ENCODE measurements around the gene CGB5.

CGB5 gene

DNA sequence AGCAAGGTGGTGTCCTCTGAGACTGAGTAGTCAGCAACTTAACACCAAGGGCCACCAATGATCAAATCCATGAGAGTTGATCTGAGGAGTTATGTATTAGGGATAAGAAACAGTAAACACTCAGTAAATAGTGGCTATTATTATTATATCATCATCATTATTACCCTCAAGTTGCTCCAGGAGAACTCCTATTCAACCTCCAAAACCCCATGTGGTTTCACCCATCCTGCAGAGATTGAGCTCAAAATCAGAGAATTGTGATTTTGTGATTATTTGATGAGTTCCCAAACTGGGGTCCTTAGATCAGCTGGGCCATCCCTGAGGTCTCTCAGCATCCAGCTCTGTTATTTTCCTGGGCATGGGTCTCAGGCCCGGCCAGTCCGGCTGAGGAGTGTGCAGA is 17.4 kb downstream of the CGB5 start:
- no peaks in the 10 kb centered on the region for H3K9me3 ChIP-seq (ENCODE audit: control insufficient read depth, insufficient read depth, low read depth, low read length)
- H3K9ac ChIP-seq (ENCODE audit: low read length): no peak overlapping the region
- no peak overlapping the region for H3K4me3 ChIP-seq (ENCODE audit: low read depth, low read length)
- H3K27ac ChIP-seq (ENCODE audit: low read depth, low read length): no peak overlapping the region
- peaks cover 59% of the 10 kb centered on the region for H3K27me3 ChIP-seq (ENCODE audit: control insufficient read depth, insufficient read depth, low read length)
- H3K4me1 ChIP-seq (ENCODE audit: control insufficient read depth, insufficient read depth, low read length): peaks cover 34% of the 10 kb centered on the region
- H3K36me3 ChIP-seq (ENCODE audit: control insufficient read depth, insufficient read depth, low read length): no peaks in the 10 kb centered on the region

DNA sequence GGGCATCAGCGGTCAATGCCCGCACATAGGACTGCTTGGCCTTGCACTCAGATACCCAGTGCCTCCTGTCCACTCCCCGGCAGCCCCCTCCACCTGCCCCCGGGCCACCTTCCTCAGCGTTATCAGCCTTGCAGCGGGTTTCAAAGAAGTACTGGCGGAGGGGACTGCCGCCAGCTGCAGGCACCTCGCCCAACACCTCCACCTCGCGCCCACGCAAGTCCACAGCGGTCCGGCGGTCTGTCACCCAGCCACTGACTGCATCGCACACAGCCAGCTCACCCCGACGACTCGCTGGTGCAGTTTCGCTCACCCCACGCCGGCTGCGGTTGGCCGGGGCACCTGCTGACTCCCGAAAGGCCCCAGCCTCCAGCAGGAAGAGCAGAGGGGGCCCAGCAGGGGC is 17.8 kb downstream of the CGB5 start:
- Histone ChIP-seq H3K4me3 (ENCODE audit: low read depth, low read length) (no peak overlapping the region), H3K9me3 (ENCODE audit: control insufficient read depth, insufficient read depth, low read depth, low read length) (no peaks in the 10 kb centered on the region), H3K36me3 (ENCODE audit: control insufficient read depth, insufficient read depth, low read length) (no peaks in the 10 kb centered on the region), H3K9ac (ENCODE audit: low read length) (no peak overlapping the region), H3K27me3 (ENCODE audit: control insufficient read depth, insufficient read depth, low read length) (peaks cover 59% of the 10 kb centered on the region), H3K4me1 (ENCODE audit: control insufficient read depth, insufficient read depth, low read length) (peaks cover 35% of the 10 kb centered on the region), H3K27ac (ENCODE audit: low read depth, low read length) (no peak overlapping the region)

- Histone ChIP-seq H3K36me3 (ENCODE audit: control insufficient read depth, insufficient read depth, low read length) (no peaks in the 10 kb centered on the region), H3K4me3 (ENCODE audit: low read depth, low read length) (peak overlapping the region; percentile 58), H3K9ac (ENCODE audit: low read length) (no peak overlapping the region), H3K27me3 (ENCODE audit: control insufficient read depth, insufficient read depth, low read length) (peaks cover 59% of the 10 kb centered on the region), H3K4me1 (ENCODE audit: control insufficient read depth, insufficient read depth, low read length) (peaks cover 25% of the 10 kb centered on the region), H3K27ac (ENCODE audit: low read depth, low read length) (no peak overlapping the region), H3K9me3 (ENCODE audit: control insufficient read depth, insufficient read depth, low read depth, low read length) (no peaks in the 10 kb centered on the region)
Observed at GRCh38 chr19:49064029-49064629, 20.5 kb downstream of the CGB5 start.

DNA sequence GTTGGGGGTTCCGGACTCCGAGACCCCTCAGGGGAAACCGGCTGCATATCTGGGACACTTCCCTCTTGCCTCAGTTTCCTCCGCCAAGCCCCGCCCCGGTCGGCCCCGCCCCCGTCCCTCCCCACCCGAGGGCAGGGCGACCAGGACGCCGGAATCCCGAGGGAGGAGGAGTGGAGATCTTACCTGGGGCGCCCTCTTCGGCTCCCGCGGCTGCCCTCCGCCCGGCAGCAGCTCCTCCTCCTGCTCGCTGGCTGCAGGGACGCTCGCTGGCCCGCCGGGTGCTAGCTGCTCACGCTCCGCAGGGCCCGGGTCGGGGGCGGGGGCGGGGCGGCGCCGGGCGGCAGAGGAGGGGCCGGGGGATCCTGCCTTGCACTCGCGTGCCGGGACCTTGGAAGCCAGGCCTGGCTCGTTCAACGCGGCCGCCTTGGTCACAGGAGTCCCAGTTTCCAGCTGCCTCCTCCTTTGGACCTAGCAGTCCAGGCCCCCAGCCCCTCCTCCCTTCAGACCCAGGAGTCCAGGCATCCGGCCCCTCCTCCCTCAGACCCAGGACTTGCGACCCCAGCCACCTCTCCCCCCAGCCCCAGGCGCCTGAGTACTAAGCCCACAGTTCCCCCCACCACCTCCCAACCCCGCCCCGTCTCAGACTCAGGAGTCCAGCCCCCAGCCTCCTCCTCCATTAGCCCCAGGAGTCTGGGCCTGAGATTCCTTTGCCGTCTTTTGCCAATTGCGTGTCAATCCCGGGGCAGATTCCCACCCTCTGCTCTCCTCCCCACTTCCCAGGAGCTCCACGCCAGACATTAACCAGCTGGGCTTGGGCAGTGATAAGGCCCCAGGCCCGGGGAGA is 21.3 kb downstream of the CGB5 start, which contains the start of gene NTF4:
Gene NTF4, minus strand, starts transcription at position 51 of the 844 bp plus-strand sequence. CDS start 2,821 bp downstream, outside the sequence.
- H3K27ac ChIP-seq (ENCODE audit: low read depth, low read length): no peak within 1 kb of the TSS
- H3K4me1 ChIP-seq (ENCODE audit: control insufficient read depth, insufficient read depth, low read length): peaks cover 25% of the 10 kb centered on the region
- no peaks in the 10 kb centered on the region for H3K9me3 ChIP-seq (ENCODE audit: control insufficient read depth, insufficient read depth, low read depth, low read length)
- H3K4me3 ChIP-seq (ENCODE audit: low read depth, low read length): peak within 1 kb of the TSS; percentile 58
- peak within 1 kb of the TSS; percentile 7 for H3K9ac ChIP-seq (ENCODE audit: low read length)
- H3K27me3 ChIP-seq (ENCODE audit: control insufficient read depth, insufficient read depth, low read length): peaks cover 60% of the 10 kb centered on the region
- no peaks in the 10 kb centered on the region for H3K36me3 ChIP-seq (ENCODE audit: control insufficient read depth, insufficient read depth, low read length)

DNA sequence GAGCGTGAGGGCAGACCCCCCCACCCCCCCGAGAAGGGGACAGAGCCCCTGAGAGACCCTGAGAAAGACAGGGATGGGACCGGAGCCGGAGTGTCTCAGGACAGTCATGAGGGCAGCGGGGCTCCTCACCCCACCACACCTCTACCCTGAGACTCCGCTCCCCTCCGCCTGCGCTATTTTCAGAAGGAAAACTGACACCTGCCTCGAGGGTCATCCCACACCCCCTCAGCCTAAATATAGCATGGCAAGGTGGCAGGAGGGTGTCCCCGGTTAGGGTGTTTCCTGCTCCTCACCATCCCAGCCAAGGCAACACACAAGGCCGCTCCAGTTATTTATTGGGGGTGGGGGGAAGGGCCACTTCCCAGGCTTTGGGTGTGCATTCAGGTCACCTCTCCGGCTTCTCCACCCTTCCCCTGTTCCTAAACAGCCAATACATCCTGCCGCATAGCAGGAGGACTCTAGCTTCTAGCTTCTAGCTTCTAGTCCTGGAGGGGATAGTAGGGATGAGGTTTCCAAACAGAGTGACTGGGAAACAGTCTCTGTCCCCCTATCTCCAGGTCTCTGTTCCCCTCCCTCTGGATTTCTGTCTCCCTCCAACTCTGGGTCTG is 22.4 kb downstream of the CGB5 start:
- H3K27me3 ChIP-seq (ENCODE audit: control insufficient read depth, insufficient read depth, low read length): peaks cover 63% of the 10 kb centered on the region

DNA sequence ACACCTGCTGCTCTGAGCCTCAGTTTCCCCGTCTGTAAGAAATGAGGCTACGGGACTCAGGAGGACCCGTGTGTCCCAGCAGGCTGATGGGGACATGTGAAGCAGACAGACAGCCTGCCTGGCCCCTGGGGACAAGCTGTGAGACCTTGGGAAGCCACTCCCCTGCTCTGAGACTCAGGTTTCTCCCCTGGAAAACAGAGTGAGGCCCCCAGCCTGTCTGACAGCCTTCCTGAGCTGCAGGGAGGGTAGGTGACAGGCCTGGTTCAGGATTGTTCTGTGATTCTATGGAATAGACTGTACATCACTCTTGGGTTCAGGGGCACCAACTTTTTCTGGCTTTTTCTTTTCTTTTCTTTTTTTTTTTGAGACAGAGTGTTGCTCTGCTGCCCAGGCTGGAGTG is 23.9 kb downstream of the CGB5 start:
- Histone ChIP-seq H3K4me3 (ENCODE audit: low read depth, low read length) (no peak overlapping the region), H3K9me3 (ENCODE audit: control insufficient read depth, insufficient read depth, low read depth, low read length) (0 out of 2 replicates have a peak, but pooled peaks cover 3% of the 10 kb centered on the region), H3K36me3 (ENCODE audit: control insufficient read depth, insufficient read depth, low read length) (no peaks in the 10 kb centered on the region), H3K4me1 (ENCODE audit: control insufficient read depth, insufficient read depth, low read length) (peaks cover 25% of the 10 kb centered on the region), H3K9ac (ENCODE audit: low read length) (no peak overlapping the region), H3K27ac (ENCODE audit: low read depth, low read length) (no peak overlapping the region), H3K27me3 (ENCODE audit: control insufficient read depth, insufficient read depth, low read length) (peaks cover 73% of the 10 kb centered on the region)

More for the DNA sequence above, 22.4 kb downstream of the CGB5 start:
- no peaks in the 10 kb centered on the region for H3K36me3 ChIP-seq (ENCODE audit: control insufficient read depth, insufficient read depth, low read length)
- no peak overlapping the region for H3K27ac ChIP-seq (ENCODE audit: low read depth, low read length)
- no peak overlapping the region for H3K9ac ChIP-seq (ENCODE audit: low read length)
- H3K4me3 ChIP-seq (ENCODE audit: low read depth, low read length): peak overlapping the region; percentile 58; the same call in 1 of the 2 replicates
- H3K4me1 ChIP-seq (ENCODE audit: control insufficient read depth, insufficient read depth, low read length): peaks cover 25% of the 10 kb centered on the region
- 0 out of 2 replicates have a peak, but pooled peaks cover 3% of the 10 kb centered on the region for H3K9me3 ChIP-seq (ENCODE audit: control insufficient read depth, insufficient read depth, low read depth, low read length)

DNA sequence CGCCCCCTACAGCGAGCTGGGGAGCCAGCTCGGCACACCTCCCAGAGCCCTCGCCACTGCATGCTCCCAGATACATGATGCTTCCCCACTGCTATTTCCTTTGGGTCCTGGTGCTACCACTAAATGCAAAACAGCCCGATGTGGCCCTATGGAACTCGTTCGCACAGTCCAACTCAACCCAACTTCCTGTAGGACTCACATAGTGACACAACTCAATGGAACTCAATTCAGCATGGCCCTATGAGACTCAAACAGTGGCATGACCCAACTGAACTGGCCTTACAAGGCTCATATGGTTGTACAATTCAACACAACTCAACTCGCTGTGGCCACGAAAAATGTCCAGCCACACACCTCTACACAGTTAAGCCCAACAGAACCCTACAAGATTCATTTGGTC is 25.4 kb downstream of the CGB5 start:
- H3K4me3 ChIP-seq (ENCODE audit: low read depth, low read length): no peak overlapping the region
- H3K27ac ChIP-seq (ENCODE audit: low read depth, low read length): no peak overlapping the region
- no peak overlapping the region for H3K9ac ChIP-seq (ENCODE audit: low read length)
- H3K9me3 ChIP-seq (ENCODE audit: control insufficient read depth, insufficient read depth, low read depth, low read length): 0 out of 2 replicates have a peak, but pooled peaks cover 3% of the 10 kb centered on the region
- H3K36me3 ChIP-seq (ENCODE audit: control insufficient read depth, insufficient read depth, low read length): no peaks in the 10 kb centered on the region
- peaks cover 25% of the 10 kb centered on the region for H3K4me1 ChIP-seq (ENCODE audit: control insufficient read depth, insufficient read depth, low read length)
- peaks cover 87% of the 10 kb centered on the region for H3K27me3 ChIP-seq (ENCODE audit: control insufficient read depth, insufficient read depth, low read length)

GRCh38 chr19:49070416-49070815 is 26.8 kb downstream of the CGB5 start:
- H3K9ac ChIP-seq (ENCODE audit: low read length): no peak overlapping the region
- no peak overlapping the region for H3K4me3 ChIP-seq (ENCODE audit: low read depth, low read length)
- H3K9me3 ChIP-seq (ENCODE audit: control insufficient read depth, insufficient read depth, low read depth, low read length): 0 out of 2 replicates have a peak, but pooled peaks cover 3% of the 10 kb centered on the region
- H3K36me3 ChIP-seq (ENCODE audit: control insufficient read depth, insufficient read depth, low read length): no peaks in the 10 kb centered on the region
- H3K27me3 ChIP-seq (ENCODE audit: control insufficient read depth, insufficient read depth, low read length): peaks cover 92% of the 10 kb centered on the region
- H3K27ac ChIP-seq (ENCODE audit: low read depth, low read length): no peak overlapping the region
- H3K4me1 ChIP-seq (ENCODE audit: control insufficient read depth, insufficient read depth, low read length): peaks cover 16% of the 10 kb centered on the region

DNA sequence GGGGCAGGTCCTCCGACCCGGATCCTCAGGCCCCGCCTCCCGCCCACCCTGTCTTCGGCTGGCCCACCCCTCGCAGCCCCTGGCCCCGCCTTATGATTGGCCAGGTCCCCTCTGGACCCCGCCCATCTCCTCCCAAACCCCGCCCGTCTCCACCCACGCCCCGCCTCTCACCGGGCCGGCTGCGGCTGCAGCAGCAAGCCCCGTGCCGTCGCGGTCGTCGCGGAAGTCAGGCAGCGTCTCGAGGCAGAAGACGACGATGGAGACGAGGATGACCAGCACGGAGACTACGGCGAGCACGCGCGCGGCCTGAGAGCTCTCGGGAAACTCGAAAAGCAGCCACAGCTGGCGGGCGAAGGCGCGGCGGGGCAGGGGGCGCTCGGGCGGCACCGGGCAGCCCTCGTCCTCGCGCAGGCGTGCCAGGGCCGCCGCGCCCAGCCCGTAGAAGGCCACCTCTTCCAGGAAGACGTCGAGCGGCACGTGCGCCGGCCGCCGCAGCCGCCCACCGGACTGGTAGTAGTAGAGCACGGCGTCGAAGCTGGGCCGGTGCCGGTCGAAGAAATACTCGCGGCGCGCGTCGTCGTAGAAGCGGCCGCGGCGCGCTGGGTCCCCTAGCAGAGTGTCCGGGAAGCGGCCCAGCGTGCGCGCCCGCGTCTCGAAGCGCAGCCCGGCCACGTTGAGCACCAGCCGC is 28.4 kb downstream of the CGB5 start:
- Histone ChIP-seq H3K4me1 (ENCODE audit: control insufficient read depth, insufficient read depth, low read length) (peaks cover 6% of the 10 kb centered on the region; the same call in 1 of the 2 replicates), H3K36me3 (ENCODE audit: control insufficient read depth, insufficient read depth, low read length) (no peaks in the 10 kb centered on the region), H3K27ac (ENCODE audit: low read depth, low read length) (no peak overlapping the region), H3K9ac (ENCODE audit: low read length) (no peak overlapping the region), H3K4me3 (ENCODE audit: low read depth, low read length) (peak overlapping the region; percentile 46; the same call in 1 of the 2 replicates), H3K9me3 (ENCODE audit: control insufficient read depth, insufficient read depth, low read depth, low read length) (0 out of 2 replicates have a peak, but pooled peaks cover 3% of the 10 kb centered on the region), H3K27me3 (ENCODE audit: control insufficient read depth, insufficient read depth, low read length) (peaks cover 76% of the 10 kb centered on the region)

GRCh38 chr19:49073514-49074378 is 30.1 kb downstream of the CGB5 start:
- Histone ChIP-seq H3K4me3 (ENCODE audit: low read depth, low read length) (no peak overlapping the region), H3K27ac (ENCODE audit: low read depth, low read length) (no peak overlapping the region), H3K4me1 (ENCODE audit: control insufficient read depth, insufficient read depth, low read length) (peaks cover 6% of the 10 kb centered on the region; the same call in 1 of the 2 replicates), H3K9me3 (ENCODE audit: control insufficient read depth, insufficient read depth, low read depth, low read length) (0 out of 2 replicates have a peak, but pooled peaks cover 3% of the 10 kb centered on the region), H3K9ac (ENCODE audit: low read length) (no peak overlapping the region), H3K36me3 (ENCODE audit: control insufficient read depth, insufficient read depth, low read length) (no peaks in the 10 kb centered on the region), H3K27me3 (ENCODE audit: control insufficient read depth, insufficient read depth, low read length) (peaks cover 60% of the 10 kb centered on the region)
